ENCODE measurements around the gene KMT2A.

DNA sequence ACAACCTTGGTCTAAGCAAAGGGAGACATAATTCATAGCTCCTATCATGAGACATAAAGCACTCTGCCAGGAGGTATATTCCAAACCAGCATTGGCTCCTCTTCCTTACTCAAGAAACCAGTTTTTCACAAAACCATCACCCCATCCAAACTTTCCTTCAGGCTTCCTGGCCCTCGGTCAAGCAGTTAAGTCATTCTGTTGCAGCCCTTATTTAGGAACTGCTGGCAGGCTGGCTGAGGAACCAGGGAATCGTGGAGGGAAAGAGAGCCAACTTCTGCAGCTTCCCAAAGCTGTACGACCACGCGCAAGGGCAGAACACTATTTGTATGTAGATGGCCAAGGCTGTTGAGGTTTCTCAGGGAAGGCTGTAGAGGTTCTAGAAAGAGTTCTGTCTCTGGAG is 128.8 kb downstream of the KMT2A start:
- TF ChIP-seq POLR2AphosphoS5 (IDR thresholded peaks at IDR 0.05) (no peak), POLR2A (IDR thresholded peaks at IDR 0.05) (no peak)
- TF ChIP-seq, protein P1, sequence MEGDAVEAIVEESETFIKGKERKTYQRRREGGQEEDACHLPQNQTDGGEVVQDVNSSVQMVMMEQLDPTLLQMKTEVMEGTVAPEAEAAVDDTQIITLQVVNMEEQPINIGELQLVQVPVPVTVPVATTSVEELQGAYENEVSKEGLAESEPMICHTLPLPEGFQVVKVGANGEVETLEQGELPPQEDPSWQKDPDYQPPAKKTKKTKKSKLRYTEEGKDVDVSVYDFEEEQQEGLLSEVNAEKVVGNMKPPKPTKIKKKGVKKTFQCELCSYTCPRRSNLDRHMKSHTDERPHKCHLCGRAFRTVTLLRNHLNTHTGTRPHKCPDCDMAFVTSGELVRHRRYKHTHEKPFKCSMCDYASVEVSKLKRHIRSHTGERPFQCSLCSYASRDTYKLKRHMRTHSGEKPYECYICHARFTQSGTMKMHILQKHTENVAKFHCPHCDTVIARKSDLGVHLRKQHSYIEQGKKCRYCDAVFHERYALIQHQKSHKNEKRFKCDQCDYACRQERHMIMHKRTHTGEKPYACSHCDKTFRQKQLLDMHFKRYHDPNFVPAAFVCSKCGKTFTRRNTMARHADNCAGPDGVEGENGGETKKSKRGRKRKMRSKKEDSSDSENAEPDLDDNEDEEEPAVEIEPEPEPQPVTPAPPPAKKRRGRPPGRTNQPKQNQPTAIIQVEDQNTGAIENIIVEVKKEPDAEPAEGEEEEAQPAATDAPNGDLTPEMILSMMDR (IDR thresholded peaks at IDR 0.05) = no peak

All from suprapubic skin (tissue), 4 donors.